Body of pancreas (tissue), 4 donors: Measurements from ENCODE around the gene DNAJC3.

ENCODE experiments used
- CTCF ChIP-seq, 7 experiments: fragments of 450-650 bp in 4 of 7; fragments of 200-600 bp in 3 of 7; sonication (generic) in 3 of 7; IDR thresholded peaks; one replicate each; pipeline ENCODE4 v1.5.1; 2016 to 2019; ENCODE audit warnings: antibody characterized with exemption in 7 of 7
- POLR2A ChIP-seq, 3 donors: fragments of 450-650 bp; IDR thresholded peaks; one replicate each; pipeline ENCODE4 v1.6.1; 2016; ENCODE audit warnings: antibody characterized with exemption in 3 of 3, mild to moderate bottlenecking in 2 of 3

- TF ChIP-seq CTCF (IDR thresholded peaks at IDR 0.05) (no peak), POLR2A (IDR thresholded peaks at IDR 0.05) (no peak)
Measured at GRCh38 chr13:95797016-95797415, 120.1 kb downstream of the DNAJC3 start.
